GM23338 (cell line): Measurements from ENCODE around the gene ABCC3. TPM values are rescaled to one million over a fixed set of nuclear protein-coding genes. Genes with fewer than 3 reads are reported as not detected.

Experiments used
- ATAC-seq: fragments of 200-7000 bp; cut with Tn5 transposase; 3 replicates; pipeline ENCODE4 v1.9.1; 2020
- DNase-seq: peaks from one replicate; pipeline ENCODE4 v3.0.0-alpha.2; 2015; ENCODE audit warnings: low spot score
- H2AFZ ChIP-seq: fragments of 200-600 bp; sonication (generic); 2 replicates; pipeline ENCODE4 v1.8.0; 2016; ENCODE audit warnings: antibody characterized with exemption, mild to moderate bottlenecking, moderate library complexity
- H3F3A ChIP-seq: fragments of 200-600 bp; sonication (generic); replicated peaks from 2 replicates; pipeline ENCODE4 v1.8.0; 2017; ENCODE audit warnings: antibody characterized with exemption, mixed run types, low read depth
- H3K27ac ChIP-seq: fragments of 200-600 bp; sonication (generic); 2 replicates; pipeline ENCODE4 v1.6.1; 2016; ENCODE audit warnings: low read depth
- H3K27me3 ChIP-seq: fragments of 200-600 bp; sonication (generic); 2 replicates; pipeline ENCODE4 v1.8.0; 2016; ENCODE audit warnings: mild to moderate bottlenecking, mixed run types, moderate library complexity; ENCODE audit not compliant: insufficient read depth
- H3K36me3 ChIP-seq: fragments of 200-600 bp; sonication (generic); 2 replicates; pipeline ENCODE4 v1.8.0; 2016; ENCODE audit warnings: mild to moderate bottlenecking; ENCODE audit not compliant: insufficient read depth
- H3K4me1 ChIP-seq: fragments of 200-600 bp; sonication (generic); 2 replicates; pipeline ENCODE4 v1.8.0; 2016; ENCODE audit warnings: mild to moderate bottlenecking, moderate library complexity; ENCODE audit not compliant: insufficient read depth
- H3K4me2 ChIP-seq: fragments of 200-600 bp; sonication (generic); 2 replicates; pipeline ENCODE4 v1.7.1; 2017; ENCODE audit warnings: mixed run types
- H3K4me3 ChIP-seq: fragments of 200-600 bp; sonication (generic); 2 replicates; pipeline ENCODE4 v1.6.1; 2016; ENCODE audit warnings: mixed run types
- H3K79me2 ChIP-seq: fragments of 200-600 bp; sonication (generic); replicated peaks from 2 replicates; pipeline ENCODE4 v1.8.0; 2017; ENCODE audit warnings: mild to moderate bottlenecking; ENCODE audit not compliant: insufficient read depth
- H3K9me2 ChIP-seq: fragments of 200-600 bp; sonication (generic); 2 replicates; pipeline ENCODE4 v1.8.0; 2017; ENCODE audit not compliant: insufficient read depth
- H4K20me1 ChIP-seq: fragments of 200-600 bp; sonication (generic); replicated peaks from 2 replicates; pipeline ENCODE4 v1.8.0; 2017; ENCODE audit warnings: mild to moderate bottlenecking; ENCODE audit not compliant: insufficient read depth
- H3K27ac Mint-ChIP-seq: 2 replicates; pipeline ENCODE4 v1.8.0; 2020; ENCODE audit warnings: inconsistent platforms, mild to moderate bottlenecking, moderate library complexity, mixed read lengths
- H3K27me3 Mint-ChIP-seq: 3 replicates; pipeline ENCODE4 v1.8.0; 2022; ENCODE audit warnings: low read depth, mild to moderate bottlenecking, moderate library complexity, mixed read lengths, inconsistent platforms; ENCODE audit not compliant: insufficient read depth, poor library complexity
- H3K36me3 Mint-ChIP-seq: 3 replicates; pipeline ENCODE4 v1.8.0; 2021; ENCODE audit warnings: low read depth, mild to moderate bottlenecking, inconsistent platforms, moderate library complexity, mixed read lengths
- H3K4me1 Mint-ChIP-seq: 3 replicates; pipeline ENCODE4 v1.8.0; 2020; ENCODE audit warnings: mild to moderate bottlenecking, inconsistent platforms, mixed read lengths
- H3K4me3 Mint-ChIP-seq: 3 replicates; pipeline ENCODE4 v1.8.0; 2021; ENCODE audit warnings: moderate library complexity, mild to moderate bottlenecking, inconsistent platforms, mixed read lengths
- H3K9me3 Mint-ChIP-seq: 3 replicates; pipeline ENCODE4 v1.8.0; 2020; ENCODE audit warnings: moderate library complexity, mild to moderate bottlenecking, inconsistent platforms, mixed read lengths
- CREB1 ChIP-seq: fragments of 250-450 bp; sonication (Bioruptor Pico); IDR thresholded peaks from 2 replicates; pipeline ENCODE4 v1.5.0; 2020; ENCODE audit warnings: low read depth, mild to moderate bottlenecking, moderate library complexity
- CTCF ChIP-seq, 2 experiments: fragments of 200-600 bp in 1 of 2; sonication (generic) in 1 of 2; conservative IDR thresholded peaks; 2 replicates each; pipeline versions ENCODE4 v1.5.1 to v1.6.1; 2016 to 2017; ENCODE audit warnings: antibody characterized with exemption in 2 of 2, low read depth in 2 of 2, mild to moderate bottlenecking in 2 of 2, moderate library complexity in 1 of 2
- EZH2 ChIP-seq: fragments of 200-600 bp; sonication (generic); IDR thresholded peaks from one replicate; pipeline ENCODE4 v1.8.0; 2017; ENCODE audit warnings: antibody characterized with exemption, mild to moderate bottlenecking, low read depth; ENCODE audit not compliant: unreplicated experiment
- EZH2phosphoT487 ChIP-seq: fragments of 200-600 bp; sonication (generic); IDR thresholded peaks from one replicate; pipeline ENCODE4 v1.8.1; 2018; ENCODE audit warnings: antibody characterized with exemption; ENCODE audit not compliant: unreplicated experiment
- JUNB ChIP-seq: IDR thresholded peaks from one replicate; pipeline ENCODE4 v1.6.1; 2016; ENCODE audit warnings: antibody characterized with exemption; ENCODE audit not compliant: unreplicated experiment
- NANOG ChIP-seq: IDR thresholded peaks from 2 replicates; pipeline ENCODE4 v1.6.1; 2016; ENCODE audit warnings: antibody characterized with exemption, borderline replicate concordance
- POLR2AphosphoS5 ChIP-seq: IDR thresholded peaks from 2 replicates; pipeline ENCODE4 v1.6.1; 2016; ENCODE audit warnings: antibody characterized with exemption, low read depth
- REST ChIP-seq: IDR thresholded peaks from one replicate; pipeline ENCODE4 v1.6.1; 2018; ENCODE audit warnings: antibody characterized with exemption; ENCODE audit not compliant: unreplicated experiment
- STAT1 ChIP-seq: IDR thresholded peaks from one replicate; pipeline ENCODE4 v1.6.1; 2016; ENCODE audit warnings: antibody characterized with exemption; ENCODE audit not compliant: unreplicated experiment
- ZNF114 ChIP-seq: fragments of 250-450 bp; sonication (Bioruptor Pico); IDR thresholded peaks from 2 replicates; pipeline ENCODE4 v1.5.0; 2020; ENCODE audit warnings: mild to moderate bottlenecking, moderate library complexity
- ZNF331 ChIP-seq: fragments of 250-450 bp; sonication (Bioruptor Pico); IDR thresholded peaks from 2 replicates; pipeline ENCODE4 v1.5.0; 2020; ENCODE audit warnings: low read depth, mild to moderate bottlenecking, moderate library complexity
- ZNF462 ChIP-seq: fragments of 250-450 bp; sonication (Bioruptor Pico); IDR thresholded peaks from 2 replicates; pipeline ENCODE4 v1.5.0; 2020; ENCODE audit warnings: mild to moderate bottlenecking, moderate library complexity
- polyA plus RNA-seq: library from polyadenylated mRNA; unstranded; fragments of >200 nt; fragmentation: Nextera tagmentation; extraction: Ambion mirVana; gene quantifications from 2 replicates; pipeline ENCODE4 v1.2.1, GENCODE V29; 2016
- total RNA-seq: library from RNA; depleted of rRNA; stranded (reverse); fragments of >200 nt; shearing (Covaris generic); gene quantifications from 2 replicates; pipeline ENCODE4 v1.2.3, GENCODE V29; 2014

Gene ABCC3
- total and polyA plus RNA-seq, 2 experiments from 2014 or later, result not detected

- H3K36me3 ChIP-seq, result peaks cover 47% of the 10 kb centered on the region
These were observed 64.7 kb downstream of the ABCC3 start for GRCh38 chr17:50699410-50699809.

More at GRCh38 chr17:50699410-50699809, 64.7 kb downstream of the ABCC3 start:
- Mint-ChIP-seq H3K36me3 (peaks cover 64% of the 10 kb centered on the region), H3K4me1 (no peaks in the 10 kb centered on the region), H3K27ac (no peak overlapping the region), H3K4me3 (no peak overlapping the region), H3K9me3 (no peaks in the 10 kb centered on the region; the same call in 2 of the 3 replicates), H3K27me3 (no peaks in the 10 kb centered on the region)
- no peaks in the 10 kb centered on the region for H3K4me1 ChIP-seq
- no peak overlapping the region for H3K4me3 ChIP-seq
- H3K79me2 ChIP-seq, result peaks cover 37% of the 10 kb centered on the region
- TF ChIP-seq EZH2phosphoT487, result no peak
- no peak for TF ChIP-seq ZNF331 (CRISPR knock-in tag)
- TF ChIP-seq REST, result no peak
- TF ChIP-seq POLR2AphosphoS5, result no peak
- no peak for TF ChIP-seq CTCF (conservative IDR thresholded peaks at IDR 0.05; ENCODE audit: low read depth in 2 of 2)
- TF ChIP-seq JUNB, result no peak
- TF ChIP-seq NANOG, result no peak
- TF ChIP-seq CREB1 (CRISPR knock-in tag), result no peak
- no peak for TF ChIP-seq STAT1
- TF ChIP-seq ZNF462 (CRISPR knock-in tag), result no peak
- TF ChIP-seq EZH2, result no peak
- no peak for TF ChIP-seq ZNF114 (CRISPR knock-in tag)
- ATAC-seq (no peak), DNase-seq (no peak)
- no peak overlapping the region for H2AFZ ChIP-seq
- H4K20me1 ChIP-seq, result peaks cover 28% of the 10 kb centered on the region
- no peaks in the 10 kb centered on the region for H3K27me3 ChIP-seq
- no peak overlapping the region for H3K27ac ChIP-seq
- no peaks in the 10 kb centered on the region for H3K9me2 ChIP-seq
- peaks cover 6% of the 10 kb centered on the region; the same call in 1 of the 2 replicates for H3F3A ChIP-seq
- H3K4me2 ChIP-seq, result no peak overlapping the region
